ENCODE measurements around the gene PRSS16. TPM values are rescaled to one million over a fixed set of nuclear protein-coding genes. Genes with fewer than 3 reads are reported as not detected.

Gene PRSS16
- total RNA-seq, 2 donors from 2014 or later: 11.9 to 15.2 TPM

DNA sequence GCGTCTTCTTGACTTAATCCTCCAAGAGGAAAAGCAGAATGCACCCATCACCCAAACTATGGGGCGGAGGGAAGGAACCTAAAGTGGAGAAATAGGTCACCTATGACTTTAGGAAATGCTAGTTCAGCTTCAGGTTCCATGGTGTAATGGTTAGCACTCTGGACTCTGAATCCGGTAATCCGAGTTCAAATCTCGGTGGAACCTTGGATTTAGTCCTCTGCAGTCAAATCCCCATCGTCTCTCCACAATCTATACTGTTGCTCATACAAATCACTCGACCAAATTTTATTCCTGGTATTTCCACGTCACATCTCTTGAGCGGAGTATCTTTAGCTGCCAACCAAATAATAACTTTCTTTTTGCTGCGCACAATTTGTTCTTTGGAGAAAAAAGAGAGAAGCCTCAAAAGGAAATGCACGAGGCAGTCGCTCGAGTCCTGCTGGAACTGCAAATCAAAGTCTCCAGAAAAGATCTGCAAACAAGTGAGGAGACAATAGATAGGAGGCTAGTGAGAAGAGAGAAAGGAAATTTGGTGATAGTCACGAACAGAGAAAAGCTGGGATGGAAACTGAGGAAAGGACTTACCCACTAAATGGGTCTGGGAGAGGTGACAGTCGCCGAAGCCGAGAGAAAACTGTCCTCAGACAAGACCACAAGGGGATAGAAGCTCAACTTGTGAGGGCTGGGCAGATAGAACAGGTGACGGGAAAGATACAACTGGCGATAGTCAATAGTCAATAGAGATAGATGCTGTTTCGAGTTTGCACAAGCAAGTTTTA, 48.0 kb downstream of the PRSS16 start:
- no peak overlapping the region for H3K4me3 ChIP-seq
- no peaks in the 10 kb centered on the region for H3K4me1 ChIP-seq (replicated peaks)
- no peaks in the 10 kb centered on the region for H3K36me3 ChIP-seq
- peaks cover 60% of the 10 kb centered on the region for H3K27me3 ChIP-seq (replicated peaks; ENCODE audit: insufficient read depth)
- WGBS: 7% methylated on average over 20 of the region's 20 CpGs
- H3K27ac ChIP-seq: no peak overlapping the region
- DNase-seq (ENCODE audit: low spot score): no peak
- intact Hi-C loops (cut with DNase I): no loop called here
- TF ChIP-seq POLR2AphosphoS5 (IDR thresholded peaks at IDR 0.05) (no peak), POLR2A (IDR thresholded peaks at IDR 0.05) (no peak), CTCF (IDR thresholded peaks at IDR 0.05) (no peak)
- no peaks in the 10 kb centered on the region for H3K9me3 ChIP-seq

GRCh38 chr6:27296106-27296783, 48.7 kb downstream of the PRSS16 start:
- H3K4me3 ChIP-seq: no peak overlapping the region
- no peaks in the 10 kb centered on the region for H3K4me1 ChIP-seq (replicated peaks)
- H3K27me3 ChIP-seq (replicated peaks; ENCODE audit: insufficient read depth): peaks cover 55% of the 10 kb centered on the region
- DNase-seq (ENCODE audit: low spot score): no peak
- no peak overlapping the region for H3K27ac ChIP-seq
- WGBS: 5% methylated on average over 27 of the region's 27 CpGs
- no peaks in the 10 kb centered on the region for H3K36me3 ChIP-seq
- H3K9me3 ChIP-seq: no peaks in the 10 kb centered on the region
- TF ChIP-seq POLR2A (IDR thresholded peaks at IDR 0.05): no peak
- intact Hi-C loops (cut with DNase I): no loop called here

- no peaks in the 10 kb centered on the region for H3K4me1 ChIP-seq (replicated peaks)
- DNase-seq (ENCODE audit: low spot score): no peak
- peaks cover 52% of the 10 kb centered on the region for H3K27me3 ChIP-seq (replicated peaks; ENCODE audit: insufficient read depth)
- TF ChIP-seq POLR2AphosphoS5 (IDR thresholded peaks at IDR 0.05) (no peak), CTCF (IDR thresholded peaks at IDR 0.05) (no peak), POLR2A (IDR thresholded peaks at IDR 0.05) (no peak)
- H3K36me3 ChIP-seq: no peaks in the 10 kb centered on the region
- H3K4me3 ChIP-seq: no peak overlapping the region
- intact Hi-C loops (cut with DNase I): no loop called here
- H3K9me3 ChIP-seq: no peaks in the 10 kb centered on the region
- no peak overlapping the region for H3K27ac ChIP-seq
- WGBS: 12% methylated on average over 7 of the region's 7 CpGs
These were observed 50.0 kb downstream of the PRSS16 start for GRCh38 chr6:27297484-27297856.

DNA sequence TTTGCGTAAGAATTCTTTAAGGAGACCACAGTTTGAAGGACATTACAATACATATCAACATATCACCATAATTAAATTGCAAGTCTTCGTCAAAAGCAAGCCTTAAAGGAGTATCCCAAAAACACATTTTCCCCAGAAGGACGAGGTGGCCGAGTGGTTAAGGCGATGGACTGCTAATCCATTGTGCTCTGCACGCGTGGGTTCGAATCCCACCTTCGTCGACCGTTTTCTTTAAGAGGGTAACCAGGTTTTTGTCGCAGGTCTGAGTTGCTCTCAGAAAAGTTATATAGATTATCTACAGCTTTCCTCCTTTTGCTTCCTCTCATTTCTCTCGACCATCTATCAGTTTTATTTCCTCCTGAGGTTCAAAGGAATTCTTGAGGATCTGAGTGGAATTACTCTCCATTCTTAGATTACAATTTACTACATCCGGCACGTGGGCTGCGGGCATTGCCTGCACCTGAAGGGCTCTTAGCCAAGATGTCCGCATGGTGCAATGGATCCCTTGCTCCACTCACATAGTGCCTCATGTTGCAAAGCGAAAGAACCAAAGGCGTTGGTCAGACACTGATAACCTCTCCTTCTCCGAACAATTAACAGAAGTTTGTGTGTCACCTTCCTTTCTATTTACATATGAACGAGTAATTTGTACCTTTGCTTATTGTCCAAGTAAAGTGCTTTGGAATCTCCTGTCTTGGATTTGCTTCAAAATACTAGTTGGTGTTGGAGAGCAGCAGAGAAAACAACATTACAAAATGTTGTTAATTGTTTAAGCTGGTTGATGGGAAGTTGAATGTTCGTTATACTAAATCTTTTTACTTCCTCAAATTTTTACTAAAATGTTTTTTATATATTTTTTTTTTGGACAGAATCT, 50.6 kb downstream of the PRSS16 start:
- H3K36me3 ChIP-seq: no peaks in the 10 kb centered on the region
- H3K4me1 ChIP-seq (replicated peaks): no peaks in the 10 kb centered on the region
- DNase-seq (ENCODE audit: low spot score): no peak
- intact Hi-C loops (cut with DNase I): no loop called here
- TF ChIP-seq POLR2A (IDR thresholded peaks at IDR 0.05) (no peak), POLR2AphosphoS5 (IDR thresholded peaks at IDR 0.05) (no peak), CTCF (IDR thresholded peaks at IDR 0.05) (no peak)
- no peak overlapping the region for H3K4me3 ChIP-seq
- H3K27ac ChIP-seq: no peak overlapping the region
- H3K9me3 ChIP-seq: no peaks in the 10 kb centered on the region
- H3K27me3 ChIP-seq (replicated peaks; ENCODE audit: insufficient read depth): peaks cover 53% of the 10 kb centered on the region
- WGBS: 26% methylated on average over 22 of the region's 22 CpGs

GRCh38 chr6:27303613-27304272, 56.2 kb downstream of the PRSS16 start:
- H3K27me3 ChIP-seq (replicated peaks; ENCODE audit: insufficient read depth): peaks cover 31% of the 10 kb centered on the region
- no peak for DNase-seq (ENCODE audit: low spot score)
- no peak for TF ChIP-seq POLR2A (IDR thresholded peaks at IDR 0.05)
- no peak for TF ChIP-seq CTCF (IDR thresholded peaks at IDR 0.05)
- no peak for TF ChIP-seq POLR2AphosphoS5 (IDR thresholded peaks at IDR 0.05)
- no peaks in the 10 kb centered on the region for H3K36me3 ChIP-seq
- no peaks in the 10 kb centered on the region for H3K9me3 ChIP-seq
- H3K4me1 ChIP-seq (replicated peaks): no peaks in the 10 kb centered on the region
- H3K27ac ChIP-seq: no peak overlapping the region
- WGBS: 32% methylated on average over 16 of the region's 16 CpGs
- H3K4me3 ChIP-seq: no peak overlapping the region
- intact Hi-C loops (cut with DNase I): no loop called here

Data from prostate gland (tissue), 2 donors.